SK-N-SH treated with all-trans-retinoic acid at 6 μM for 48 hours (cell line): ENCODE measurements around the gene APRT.

Experiments used
- ATAC-seq: fragments of 200-7000 bp; cut with Tn5 transposase; 3 replicates; pipeline ENCODE4 v1.9.1; 2020; ENCODE audit warnings: mild to moderate bottlenecking, moderate library complexity
- ARNTL ChIP-seq: fragments of 450-650 bp; formaldehyde crosslinking; IDR thresholded peaks from 2 replicates; pipeline ENCODE4 v1.5.0; 2020; ENCODE audit warnings: low read depth, mild to moderate bottlenecking, moderate library complexity, borderline replicate concordance
- CSDC2 ChIP-seq: fragments of 250-450 bp; sonication (Bioruptor Pico); IDR thresholded peaks from 2 replicates; pipeline ENCODE4 v1.5.0; 2020; ENCODE audit warnings: mild to moderate bottlenecking, moderate library complexity
- CSRNP3 ChIP-seq: fragments of 250-450 bp; sonication (Bioruptor Pico); IDR thresholded peaks from 2 replicates; pipeline ENCODE4 v1.5.1; 2021; ENCODE audit warnings: mild to moderate bottlenecking, moderate library complexity
- ESRRG ChIP-seq: fragments of 250-450 bp; sonication (Bioruptor Pico); IDR thresholded peaks from 2 replicates; pipeline ENCODE4 v1.6.1; 2021; ENCODE audit warnings: mild to moderate bottlenecking
- GLIS3 ChIP-seq: fragments of 250-450 bp; sonication (Bioruptor Pico); IDR thresholded peaks from 2 replicates; pipeline ENCODE4 v1.5.0; 2020; ENCODE audit warnings: mild to moderate bottlenecking, moderate library complexity
- ISL1 ChIP-seq: fragments of 250-450 bp; sonication (Bioruptor Pico); IDR thresholded peaks from 2 replicates; pipeline ENCODE4 v2.1.2; 2022; ENCODE audit warnings: mild to moderate bottlenecking, moderate library complexity
- PPARA ChIP-seq: fragments of 250-450 bp; sonication (Bioruptor Pico); IDR thresholded peaks from 2 replicates; pipeline ENCODE4 v1.5.0; 2020; ENCODE audit warnings: mild to moderate bottlenecking, borderline replicate concordance
- RARB ChIP-seq: fragments of 250-450 bp; sonication (Bioruptor Pico); IDR thresholded peaks from 2 replicates; pipeline ENCODE4 v1.8.0; 2021; ENCODE audit warnings: mild to moderate bottlenecking, moderate library complexity
- SNAI2 ChIP-seq: fragments of 250-450 bp; sonication (Bioruptor Pico); IDR thresholded peaks from 2 replicates; pipeline ENCODE4 v1.5.0; 2020; ENCODE audit warnings: mild to moderate bottlenecking, moderate library complexity
- TCF4 ChIP-seq: fragments of 250-450 bp; sonication (Bioruptor Pico); IDR thresholded peaks from 2 replicates; pipeline ENCODE4 v1.8.0; 2021; ENCODE audit warnings: mild to moderate bottlenecking, moderate library complexity, borderline replicate concordance
- TOX ChIP-seq: fragments of 250-450 bp; sonication (Bioruptor Pico); IDR thresholded peaks from 2 replicates; pipeline ENCODE4 v1.8.0; 2021; ENCODE audit warnings: mild to moderate bottlenecking, moderate library complexity, borderline replicate concordance
- TSHZ2 ChIP-seq: fragments of 250-450 bp; sonication (Bioruptor Pico); IDR thresholded peaks from 2 replicates; pipeline ENCODE4 v1.5.0; 2020; ENCODE audit warnings: mild to moderate bottlenecking, moderate library complexity
- ZC3H10 ChIP-seq: fragments of 250-450 bp; sonication (Bioruptor Pico); IDR thresholded peaks from 2 replicates; pipeline ENCODE4 v1.5.1; 2021; ENCODE audit warnings: mild to moderate bottlenecking, moderate library complexity
- ZFP3 ChIP-seq: fragments of 250-450 bp; sonication (Bioruptor Pico); IDR thresholded peaks from 2 replicates; pipeline ENCODE4 v1.5.0; 2020; ENCODE audit warnings: mild to moderate bottlenecking, moderate library complexity
- ZFP30 ChIP-seq: fragments of 450-650 bp; formaldehyde crosslinking; IDR thresholded peaks from 2 replicates; pipeline ENCODE4 v1.5.0; 2022; ENCODE audit warnings: mild to moderate bottlenecking, moderate library complexity
- ZNF565 ChIP-seq: fragments of 450-650 bp; formaldehyde crosslinking; conservative IDR thresholded peaks from 2 replicates; pipeline ENCODE4 v1.5.0; 2020; ENCODE audit warnings: low read depth, mild to moderate bottlenecking, moderate library complexity
- ZNF8 ChIP-seq: fragments of 450-650 bp; formaldehyde crosslinking; IDR thresholded peaks from 2 replicates; pipeline ENCODE4 v1.5.0; 2020; ENCODE audit warnings: mild to moderate bottlenecking, moderate library complexity
- TF ChIP-seq, protein P1 (sequence below): fragments of 250-450 bp; sonication (Bioruptor Pico); IDR thresholded peaks from 2 replicates; pipeline ENCODE4 v1.8.0; 2020; ENCODE audit warnings: mild to moderate bottlenecking, moderate library complexity, borderline replicate concordance
- TF ChIP-seq, protein P2 (sequence below): fragments of 250-450 bp; sonication (Bioruptor Pico); IDR thresholded peaks from 2 replicates; pipeline ENCODE4 v1.5.1; 2020; ENCODE audit warnings: low read depth, mild to moderate bottlenecking, moderate library complexity

Gene APRT

GRCh38 chr16:88841521-88842307, 30.0 kb upstream of the APRT start:
- no peak for TF ChIP-seq ISL1
- no peak for TF ChIP-seq SNAI2 (CRISPR knock-in tag)
- TF ChIP-seq ZNF565, result no peak
- no peak for TF ChIP-seq ZC3H10 (CRISPR knock-in tag)
- no peak for TF ChIP-seq ZNF8 (CRISPR knock-in tag)
- no peak for TF ChIP-seq CSRNP3
- TF ChIP-seq ESRRG (CRISPR knock-in tag), result no peak
- TF ChIP-seq ARNTL (CRISPR knock-in tag), result no peak
- no peak for TF ChIP-seq RARB (CRISPR knock-in tag)
- no peak for TF ChIP-seq PPARA (CRISPR knock-in tag)
- no peak for TF ChIP-seq TCF4 (CRISPR knock-in tag)
- no peak for TF ChIP-seq ZFP30
- TF ChIP-seq TSHZ2 (CRISPR knock-in tag), result no peak
- TF ChIP-seq GLIS3 (CRISPR knock-in tag), result no peak
- TF ChIP-seq, protein P1, sequence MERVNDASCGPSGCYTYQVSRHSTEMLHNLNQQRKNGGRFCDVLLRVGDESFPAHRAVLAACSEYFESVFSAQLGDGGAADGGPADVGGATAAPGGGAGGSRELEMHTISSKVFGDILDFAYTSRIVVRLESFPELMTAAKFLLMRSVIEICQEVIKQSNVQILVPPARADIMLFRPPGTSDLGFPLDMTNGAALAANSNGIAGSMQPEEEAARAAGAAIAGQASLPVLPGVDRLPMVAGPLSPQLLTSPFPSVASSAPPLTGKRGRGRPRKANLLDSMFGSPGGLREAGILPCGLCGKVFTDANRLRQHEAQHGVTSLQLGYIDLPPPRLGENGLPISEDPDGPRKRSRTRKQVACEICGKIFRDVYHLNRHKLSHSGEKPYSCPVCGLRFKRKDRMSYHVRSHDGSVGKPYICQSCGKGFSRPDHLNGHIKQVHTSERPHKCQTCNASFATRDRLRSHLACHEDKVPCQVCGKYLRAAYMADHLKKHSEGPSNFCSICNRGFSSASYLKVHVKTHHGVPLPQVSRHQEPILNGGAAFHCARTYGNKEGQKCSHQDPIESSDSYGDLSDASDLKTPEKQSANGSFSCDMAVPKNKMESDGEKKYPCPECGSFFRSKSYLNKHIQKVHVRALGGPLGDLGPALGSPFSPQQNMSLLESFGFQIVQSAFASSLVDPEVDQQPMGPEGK (CRISPR knock-in tag), result no peak
- ATAC-seq, result no peak

- no peak for TF ChIP-seq ARNTL (CRISPR knock-in tag)
- no peak for TF ChIP-seq SNAI2 (CRISPR knock-in tag)
- no peak for TF ChIP-seq ESRRG (CRISPR knock-in tag)
- no peak for TF ChIP-seq CSDC2 (CRISPR knock-in tag)
- no peak for TF ChIP-seq PPARA (CRISPR knock-in tag)
- no peak for TF ChIP-seq CSRNP3
- TF ChIP-seq, protein P2, sequence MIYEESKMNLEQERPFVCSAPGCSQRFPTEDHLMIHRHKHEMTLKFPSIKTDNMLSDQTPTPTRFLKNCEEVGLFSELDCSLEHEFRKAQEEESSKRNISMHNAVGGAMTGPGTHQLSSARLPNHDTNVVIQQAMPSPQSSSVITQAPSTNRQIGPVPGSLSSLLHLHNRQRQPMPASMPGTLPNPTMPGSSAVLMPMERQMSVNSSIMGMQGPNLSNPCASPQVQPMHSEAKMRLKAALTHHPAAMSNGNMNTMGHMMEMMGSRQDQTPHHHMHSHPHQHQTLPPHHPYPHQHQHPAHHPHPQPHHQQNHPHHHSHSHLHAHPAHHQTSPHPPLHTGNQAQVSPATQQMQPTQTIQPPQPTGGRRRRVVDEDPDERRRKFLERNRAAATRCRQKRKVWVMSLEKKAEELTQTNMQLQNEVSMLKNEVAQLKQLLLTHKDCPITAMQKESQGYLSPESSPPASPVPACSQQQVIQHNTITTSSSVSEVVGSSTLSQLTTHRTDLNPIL (CRISPR knock-in tag), result no peak
- no peak for TF ChIP-seq GLIS3 (CRISPR knock-in tag)
- TF ChIP-seq, protein P1 (CRISPR knock-in tag), result no peak
- no peak for TF ChIP-seq ZFP3
- no peak for TF ChIP-seq TOX (CRISPR knock-in tag)
- ATAC-seq, result no peak
Measured at GRCh38 chr16:88840600-88841215, 29.0 kb upstream of the APRT start.
